GM18951 (cell line): ENCODE data around the gene CCL22.
"Not testable (repeated sequence)": the region's sequence is repeated elsewhere in the genome, so short reads cannot be mapped to it uniquely, and the experiment has no call there.

Source experiments
- POLR2A ChIP-seq: IDR thresholded peaks from 4 replicates; pipeline ENCODE4 v1.6.1; 2011; ENCODE audit warnings: mild to moderate bottlenecking; ENCODE audit not compliant: insufficient read length, insufficient read depth; ENCODE audit errors: extremely low read depth
- in situ Hi-C: fragments of 300-500 bp; cut with MboI; formaldehyde crosslinking; loops from one replicate; pipeline ENCODE4 v1.12.0; 2022; ENCODE audit warnings: low sequenced_read_pairs, mixed read lengths, inconsistent platforms; ENCODE audit not compliant: unreplicated experiment

CCL22 gene

GRCh38 chr16:57335366-57335765 lies 23.2 kb upstream of the CCL22 start:
- in situ Hi-C loops = no loop called here
- no peak for TF ChIP-seq POLR2A

- TF ChIP-seq POLR2A = no peak
- in situ Hi-C loops = no loop called here
Observed at GRCh38 chr16:57341062-57341440, 17.5 kb upstream of the CCL22 start.

GRCh38 chr16:57341441-57342303 lies 16.9 kb upstream of the CCL22 start:
- no peak for TF ChIP-seq POLR2A
- in situ Hi-C loops = no loop called here

GRCh38 chr16:57342606-57343005 lies 16.0 kb upstream of the CCL22 start:
- in situ Hi-C loops = not testable (repeated sequence)

- TF ChIP-seq POLR2A = no peak
- in situ Hi-C loops = no loop called here
Observed at GRCh38 chr16:57343221-57343620, 15.4 kb upstream of the CCL22 start.

GRCh38 chr16:57344094-57344493 lies 14.5 kb upstream of the CCL22 start:
- in situ Hi-C loops = not testable (repeated sequence)

GRCh38 chr16:57345021-57345420 lies 13.6 kb upstream of the CCL22 start:
- in situ Hi-C loops = no loop called here
- no peak for TF ChIP-seq POLR2A

GRCh38 chr16:57345666-57346204 lies 12.8 kb upstream of the CCL22 start:
- TF ChIP-seq POLR2A = no peak
- in situ Hi-C loops = no loop called here

- in situ Hi-C loops = no loop called here
- no peak for TF ChIP-seq POLR2A
Observed at GRCh38 chr16:57347858-57348257, 10.7 kb upstream of the CCL22 start.

- TF ChIP-seq POLR2A = no peak
- in situ Hi-C loops = no loop called here
Observed at GRCh38 chr16:57348327-57348726, 10.3 kb upstream of the CCL22 start.

GRCh38 chr16:57349212-57350031 lies 9.2 kb upstream of the CCL22 start:
- TF ChIP-seq POLR2A = no peak
- in situ Hi-C loops = no loop called here

GRCh38 chr16:57352636-57353047 lies 5.9 kb upstream of the CCL22 start:
- TF ChIP-seq POLR2A = no peak
- in situ Hi-C loops = no loop called here

GRCh38 chr16:57354311-57354710 lies 4.3 kb upstream of the CCL22 start:
- no peak for TF ChIP-seq POLR2A
- in situ Hi-C loops = no loop called here
